NCI-H2107 (cell line): ENCODE data around the gene B4GALT2.
A peak's percentile ranks its signal among the peaks of the same experiment; 100 is the strongest.

Experiments
- DNase-seq: peaks from one replicate; lab custom pipeline; 2025; lab: John Stamatoyannopoulos, UW

Gene B4GALT2

GRCh38 chr1:43978551-43979260 is at the start of gene B4GALT2:
B4GALT2 (plus strand) TSS chr1:43979210; CDS start chr1:43981161, 1,951 bp downstream.
- DNase-seq: no peak

GRCh38 chr1:43930168-43930948 is 48.7 kb upstream of the B4GALT2 start:
- no peak for DNase-seq

DNA sequence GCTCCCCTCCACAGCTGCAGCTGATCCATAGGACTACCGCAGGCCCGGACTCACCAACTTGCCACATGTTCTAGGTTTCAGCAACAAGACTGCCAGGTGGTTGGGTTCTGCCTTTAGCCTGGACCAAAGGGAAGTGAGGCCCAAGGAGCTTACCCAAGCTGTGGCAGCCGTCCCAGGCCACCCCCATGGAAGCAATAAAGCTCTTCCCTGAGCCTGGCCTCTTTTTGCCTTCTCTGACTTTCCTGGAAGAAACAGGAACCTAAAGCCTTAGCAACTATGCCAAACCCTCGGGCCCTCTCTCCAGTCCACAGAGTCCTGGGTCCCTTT is 48.1 kb upstream of the B4GALT2 start:
- DNase-seq: no peak

GRCh38 chr1:43931711-43932660 is 47.0 kb upstream of the B4GALT2 start:
- no peak for DNase-seq

GRCh38 chr1:43932786-43933385 is 46.1 kb upstream of the B4GALT2 start:
- DNase-seq: no peak

GRCh38 chr1:43933386-43934100 is 45.5 kb upstream of the B4GALT2 start, which contains the start of gene ARTN:
ARTN (plus strand) TSS chr1:43933801; CDS start chr1:43935657, 1,856 bp downstream.
- DNase-seq: peak; percentile 52

DNA sequence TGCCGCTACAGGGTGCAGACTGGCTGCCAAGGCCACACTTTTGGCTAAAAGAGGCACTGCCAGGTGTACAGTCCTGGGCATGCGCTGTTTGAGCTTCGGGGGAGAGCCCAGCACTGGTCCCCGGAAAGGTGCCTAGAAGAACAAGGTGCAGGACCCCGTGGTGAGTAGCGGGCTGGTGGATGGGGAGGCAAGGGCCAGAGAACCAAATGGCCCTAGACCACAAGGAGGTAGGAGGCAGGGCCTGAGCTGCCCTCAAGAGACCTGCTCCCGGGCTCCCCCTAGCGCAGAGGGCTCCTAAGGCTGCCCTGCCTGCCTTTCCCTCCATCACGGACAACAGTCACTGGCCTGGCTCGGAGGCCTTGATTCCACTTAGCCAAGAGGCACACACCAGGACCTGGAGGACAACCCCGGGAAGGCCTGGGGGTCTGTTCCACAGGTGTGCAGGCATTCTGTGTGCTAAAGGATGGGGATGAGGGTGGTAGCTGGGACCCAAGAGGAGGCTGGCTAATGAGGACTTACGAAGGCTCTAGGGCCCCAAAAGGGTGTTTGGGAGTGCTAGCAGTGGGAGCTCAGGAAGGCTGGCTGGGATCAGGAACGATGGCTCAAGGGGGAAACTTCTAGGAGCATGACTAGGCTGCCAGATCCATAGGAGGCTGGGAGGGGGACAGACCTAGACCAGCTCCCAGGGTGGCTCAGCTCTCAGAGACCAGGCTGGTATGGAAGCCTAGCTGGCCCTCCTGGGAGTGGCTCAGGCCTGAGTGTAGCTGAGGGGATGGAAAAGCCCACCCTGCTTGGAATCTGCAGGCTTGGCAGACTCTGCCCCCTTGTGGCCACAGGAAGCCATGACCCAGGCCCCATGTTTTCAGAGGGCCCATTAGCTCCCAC is 44.7 kb upstream of the B4GALT2 start:
- peak; percentile 52 for DNase-seq

DNA sequence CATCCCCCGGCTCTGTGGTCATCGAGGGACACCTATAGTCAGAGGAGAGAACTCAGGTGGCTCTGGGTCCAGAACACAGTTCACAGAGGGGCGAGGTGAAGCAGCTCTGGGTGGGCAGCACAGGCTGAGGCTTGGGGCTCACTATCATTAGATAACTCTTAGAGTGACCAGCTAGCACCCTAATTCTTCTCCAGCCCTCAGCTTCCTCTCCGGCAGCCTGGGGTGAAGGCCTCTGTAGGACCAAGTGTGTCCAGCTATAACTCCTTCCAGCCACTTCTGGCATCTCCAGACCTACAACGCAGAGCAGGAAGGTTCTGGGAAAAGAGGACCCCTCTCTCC is 44.1 kb upstream of the B4GALT2 start:
- DNase-seq: no peak

DNA sequence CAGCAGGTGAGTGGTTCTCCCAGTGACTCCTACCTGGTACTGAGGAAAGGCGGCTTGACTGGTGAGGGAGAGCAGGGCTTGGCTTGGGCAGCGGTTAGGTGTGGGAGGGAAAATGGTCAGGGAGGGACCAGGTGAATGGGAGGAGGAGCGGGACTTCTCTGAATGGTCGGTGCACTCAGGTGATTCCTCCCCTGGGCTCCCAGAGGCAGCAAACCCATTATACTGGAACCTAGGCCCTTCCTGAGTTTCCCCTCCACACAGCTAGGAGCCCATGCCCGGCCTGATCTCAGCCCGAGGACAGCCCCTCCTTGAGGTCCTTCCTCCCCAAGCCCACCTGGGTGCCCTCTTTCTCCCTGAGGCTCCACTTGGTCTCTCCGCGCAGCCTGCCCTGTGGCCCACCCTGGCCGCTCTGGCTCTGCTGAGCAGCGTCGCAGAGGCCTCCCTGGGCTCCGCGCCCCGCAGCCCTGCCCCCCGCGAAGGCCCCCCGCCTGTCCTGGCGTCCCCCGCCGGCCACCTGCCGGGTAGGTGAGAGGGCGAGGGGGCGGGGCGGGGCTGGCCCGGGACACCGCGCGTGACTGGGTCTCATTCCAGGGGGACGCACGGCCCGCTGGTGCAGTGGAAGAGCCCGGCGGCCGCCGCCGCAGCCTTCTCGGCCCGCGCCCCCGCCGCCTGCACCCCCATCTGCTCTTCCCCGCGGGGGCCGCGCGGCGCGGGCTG is 43.1 kb upstream of the B4GALT2 start:
- no peak for DNase-seq

- no peak for DNase-seq
Observed at GRCh38 chr1:43936431-43937151, 42.4 kb upstream of the B4GALT2 start.

DNA sequence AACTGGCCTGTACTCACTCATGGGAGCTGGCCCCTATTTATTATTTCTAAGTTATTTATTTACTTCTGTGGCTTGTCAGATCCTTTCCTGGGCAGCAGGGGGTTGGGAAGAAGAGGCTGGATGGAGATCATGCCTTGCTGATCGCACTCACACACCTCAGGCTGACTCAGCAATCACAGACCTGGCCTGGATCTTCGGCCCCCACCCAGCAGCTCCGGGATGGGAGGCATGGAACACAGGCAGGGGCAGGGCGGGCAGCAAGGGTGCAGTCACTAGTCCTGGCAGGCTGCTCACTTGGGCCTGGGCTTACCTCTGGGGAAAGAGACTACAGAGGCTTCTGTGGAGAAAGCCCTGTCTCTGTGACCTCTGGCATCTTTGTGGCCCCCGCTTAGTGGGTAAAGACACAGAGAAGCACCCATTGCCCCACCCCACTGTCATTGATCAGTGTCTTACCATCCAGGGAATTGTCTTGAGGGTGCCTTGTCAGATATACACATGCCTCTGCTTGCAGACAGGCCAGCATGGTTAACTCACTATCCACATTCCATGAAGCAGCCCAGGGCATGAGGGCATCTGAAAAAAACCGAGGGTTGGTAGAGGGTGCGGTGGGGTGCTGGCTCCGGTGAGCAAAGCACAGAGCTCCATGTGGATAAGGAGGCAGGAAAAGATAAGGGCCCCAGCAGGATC is 41.7 kb upstream of the B4GALT2 start:
- DNase-seq: no peak

DNA sequence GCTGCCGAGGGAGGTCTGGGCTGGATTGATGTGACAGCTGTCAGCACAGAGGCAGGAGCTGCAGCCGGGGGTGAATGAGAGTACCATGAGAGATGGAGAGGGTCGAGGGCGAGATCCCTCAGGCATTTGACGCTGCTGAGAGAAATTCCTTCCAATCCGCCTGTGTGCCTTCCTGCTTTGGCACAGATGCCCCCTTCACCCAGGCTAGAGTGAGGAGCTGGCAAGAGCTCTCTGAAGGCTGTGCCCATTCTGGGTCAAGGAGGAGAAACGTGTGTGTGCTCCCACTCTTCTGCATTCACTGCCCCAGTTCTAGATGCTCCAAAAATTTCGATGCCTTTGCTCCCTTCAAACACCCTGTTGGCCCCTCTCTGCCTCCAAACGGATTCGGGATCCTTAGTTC is 40.6 kb upstream of the B4GALT2 start:
- DNase-seq: no peak

DNA sequence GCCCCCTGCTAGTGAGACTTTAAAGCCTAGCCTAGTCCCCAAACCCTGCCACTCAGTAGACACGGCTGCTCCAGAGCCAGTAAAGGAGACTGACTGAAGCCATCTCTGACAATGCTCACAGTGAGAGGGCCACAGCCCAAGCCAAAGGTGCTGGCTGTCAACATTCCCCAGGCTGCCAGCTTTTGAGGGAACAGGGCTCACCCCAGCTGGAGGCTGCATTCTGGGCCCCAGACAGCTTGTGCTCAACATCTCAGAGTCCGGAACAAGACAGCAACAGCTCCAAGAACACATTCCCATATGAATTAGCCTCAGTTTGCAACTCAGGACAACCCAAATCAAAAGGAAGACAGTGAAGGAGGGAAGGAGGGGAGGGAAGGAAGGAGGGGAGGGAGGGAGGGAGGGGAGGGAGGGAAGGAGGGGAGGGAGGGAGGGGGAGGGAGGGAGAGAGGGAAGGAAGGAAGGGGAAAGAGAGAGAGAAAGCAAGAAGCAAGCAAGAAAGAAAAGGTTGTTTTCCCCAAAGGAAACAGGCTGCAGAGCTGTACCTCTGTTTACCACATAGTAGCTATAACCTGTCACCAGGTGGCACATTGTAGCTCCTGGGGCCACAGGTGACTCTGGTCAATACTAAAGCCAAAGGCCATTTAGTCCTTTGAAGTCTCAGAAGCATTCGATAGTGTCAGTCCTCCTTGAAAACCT is 40.0 kb upstream of the B4GALT2 start:
- DNase-seq: no peak

- no peak for DNase-seq
Observed at GRCh38 chr1:43942411-43942810, 36.6 kb upstream of the B4GALT2 start.

DNA sequence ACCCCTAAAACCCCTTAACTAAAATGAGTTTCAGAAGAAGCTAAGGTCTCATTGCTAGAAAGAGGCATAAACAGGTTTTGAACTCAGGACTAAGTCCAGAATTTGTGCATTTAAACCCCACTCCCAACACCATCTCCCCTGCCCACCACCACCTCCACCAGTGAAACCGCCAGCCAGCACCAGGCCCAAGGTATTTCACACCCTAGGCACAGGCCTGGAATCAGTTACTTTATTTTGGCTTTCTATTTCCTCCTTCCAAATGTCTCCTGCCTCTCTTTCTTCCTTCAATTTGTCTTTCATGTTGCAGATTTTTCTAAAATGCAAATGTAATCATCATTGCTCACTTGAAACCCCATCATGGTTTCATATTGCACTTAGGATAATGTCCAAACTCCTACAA is 34.1 kb upstream of the B4GALT2 start:
- DNase-seq: no peak

GRCh38 chr1:43945674-43946235 is 33.3 kb upstream of the B4GALT2 start:
- DNase-seq: no peak

- peak; percentile 98 for DNase-seq
Observed at GRCh38 chr1:43946236-43947060, 32.6 kb upstream of the B4GALT2 start, which contains the start of gene IPO13. IPO13 (plus strand) TSS chr1:43946950; CDS start chr1:43947601, 651 bp downstream.
